HG02938 (cell line): ENCODE data around the gene HSF4.

Experiments
- ATAC-seq: cut with Tn5 transposase; IDR thresholded peaks from one replicate; pipeline ENCODE4 v1.9.1; 2021; ENCODE audit warnings: mild to moderate bottlenecking, moderate library complexity; ENCODE audit not compliant: unreplicated experiment

Gene HSF4

DNA sequence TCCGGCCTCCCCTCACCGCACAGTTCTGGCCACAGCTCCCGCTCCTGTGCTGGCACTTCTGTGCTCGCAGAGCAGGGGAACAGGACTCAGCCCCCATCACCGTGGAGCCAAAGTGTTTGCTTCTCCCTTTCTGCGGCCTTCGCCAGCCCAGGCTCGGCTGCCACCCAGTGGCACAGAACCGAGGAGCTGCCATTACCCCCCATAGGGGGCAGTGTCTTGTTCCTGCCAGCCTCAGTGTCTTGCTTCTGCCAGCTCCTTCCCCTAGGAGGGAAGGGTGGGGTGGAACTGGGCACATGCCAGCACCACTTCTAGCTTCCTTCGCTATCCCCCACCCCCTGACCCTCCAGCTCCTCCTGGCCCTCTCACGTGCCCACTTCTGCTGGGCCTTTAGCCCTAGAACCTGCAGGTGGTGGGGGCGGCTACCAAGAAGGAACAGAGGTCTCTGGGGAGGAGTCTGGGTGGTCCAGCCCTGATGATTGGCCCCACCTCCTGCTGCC, 33.7 kb downstream of the HSF4 start:
- no peak for ATAC-seq

DNA sequence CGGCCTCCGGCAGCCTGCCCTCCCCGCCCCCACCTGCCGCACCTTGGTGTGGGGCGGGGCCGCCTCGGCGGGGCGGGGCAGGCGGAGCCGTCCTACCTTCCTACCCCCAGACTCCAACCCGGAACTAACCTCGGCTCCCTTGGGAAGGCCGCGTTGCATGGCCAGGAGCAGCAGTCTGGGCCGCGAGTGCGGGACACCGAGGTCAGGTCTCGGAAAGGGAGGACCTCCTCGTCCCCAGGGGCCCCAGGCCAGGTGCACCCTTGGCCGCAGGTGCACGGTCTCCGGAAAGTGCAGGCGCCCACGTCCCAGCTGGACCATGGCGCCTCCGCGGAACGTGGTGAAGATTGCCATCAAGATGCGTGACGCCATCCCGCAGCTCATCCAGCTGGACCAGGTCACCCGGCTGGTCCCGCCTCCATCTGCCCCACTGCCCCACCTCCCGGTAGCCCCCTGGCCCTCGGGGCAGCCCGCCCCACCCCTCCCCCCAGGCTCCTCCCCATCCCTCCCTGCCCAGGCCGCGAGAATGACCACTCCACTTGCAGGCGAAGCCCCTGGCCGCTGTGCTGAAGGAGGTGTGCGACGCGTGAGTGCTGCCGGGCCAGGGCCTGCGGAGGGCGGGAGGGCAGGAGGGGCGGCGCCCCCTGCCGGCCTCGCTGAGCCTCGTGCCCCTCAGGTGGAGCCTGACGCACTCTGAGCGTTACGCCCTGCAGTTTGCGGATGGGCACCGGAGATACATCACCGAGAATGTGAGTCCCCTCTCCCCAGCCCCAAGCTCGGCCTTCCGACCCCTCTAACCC, 34.7 kb downstream of the HSF4 start, which contains the start of gene ELMO3:
Gene ELMO3 (plus strand): TSS at position 121 of the 797 bp plus-strand sequence. CDS start 196 bp downstream, at position 317.
- no peak for ATAC-seq

- ATAC-seq: no peak
These were observed 35.3 kb downstream of the HSF4 start for GRCh38 chr16:67199808-67200198.

DNA sequence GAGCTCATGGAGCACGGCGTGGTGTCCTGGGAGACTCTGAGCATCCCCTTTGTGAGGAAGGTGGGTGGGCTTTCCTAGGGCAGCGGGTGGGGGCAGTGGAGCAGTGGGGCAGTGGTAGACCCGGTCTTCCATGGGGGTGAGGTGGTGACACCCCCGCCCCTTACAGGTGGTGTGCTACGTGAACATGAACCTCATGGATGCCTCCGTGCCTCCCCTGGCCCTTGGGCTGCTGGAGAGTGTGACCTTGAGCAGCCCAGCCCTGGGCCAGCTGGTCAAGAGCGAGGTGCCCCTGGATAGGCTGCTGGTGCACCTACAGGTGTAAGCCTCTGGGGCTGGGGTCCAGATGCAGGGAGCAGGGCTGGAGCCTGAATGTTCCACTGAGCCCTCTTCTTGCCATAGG, 35.9 kb downstream of the HSF4 start:
- no peak for ATAC-seq

- no peak for ATAC-seq
These were observed 37.1 kb downstream of the HSF4 start for GRCh38 chr16:67201411-67202345.

DNA sequence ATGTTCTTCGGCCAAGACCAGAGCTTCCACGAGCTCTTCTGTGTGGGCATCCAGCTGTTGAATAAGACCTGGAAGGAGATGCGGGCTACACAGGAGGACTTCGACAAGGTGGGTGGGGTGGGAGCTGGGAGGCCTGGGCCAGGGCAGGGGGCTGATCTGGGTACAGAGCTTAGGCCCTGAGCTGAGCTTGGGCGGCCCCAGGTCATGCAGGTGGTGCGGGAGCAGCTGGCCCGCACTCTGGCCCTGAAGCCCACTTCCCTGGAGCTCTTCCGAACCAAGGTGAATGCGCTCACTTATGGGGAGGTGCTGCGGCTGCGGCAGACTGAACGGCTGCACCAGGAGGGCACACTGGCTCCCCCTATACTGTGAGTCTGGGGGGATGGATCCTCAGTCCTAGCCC, 37.9 kb downstream of the HSF4 start:
- no peak for ATAC-seq

- ATAC-seq: no peak
These were observed 38.5 kb downstream of the HSF4 start for GRCh38 chr16:67202956-67203493.

DNA sequence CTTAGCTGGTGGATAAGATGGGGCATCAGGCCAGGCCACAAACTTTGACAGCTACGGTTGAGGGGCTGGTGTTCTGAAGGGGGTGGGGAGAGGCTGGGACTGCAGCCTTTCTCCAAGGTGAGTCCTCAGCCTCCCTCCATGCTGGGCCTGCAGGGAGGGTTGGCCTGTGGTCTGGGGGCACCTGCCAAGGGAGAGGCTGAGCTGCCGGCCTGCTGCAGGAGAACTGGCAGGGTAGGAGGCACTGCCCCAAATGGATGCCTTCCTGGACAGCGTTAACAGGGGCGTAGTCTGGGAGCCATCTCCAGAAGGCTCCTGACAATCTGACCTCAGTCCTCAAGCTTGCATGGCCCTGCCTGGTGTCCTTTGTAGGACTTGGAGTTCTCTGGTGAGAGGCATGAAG, 39.5 kb downstream of the HSF4 start:
- no peak for ATAC-seq

DNA sequence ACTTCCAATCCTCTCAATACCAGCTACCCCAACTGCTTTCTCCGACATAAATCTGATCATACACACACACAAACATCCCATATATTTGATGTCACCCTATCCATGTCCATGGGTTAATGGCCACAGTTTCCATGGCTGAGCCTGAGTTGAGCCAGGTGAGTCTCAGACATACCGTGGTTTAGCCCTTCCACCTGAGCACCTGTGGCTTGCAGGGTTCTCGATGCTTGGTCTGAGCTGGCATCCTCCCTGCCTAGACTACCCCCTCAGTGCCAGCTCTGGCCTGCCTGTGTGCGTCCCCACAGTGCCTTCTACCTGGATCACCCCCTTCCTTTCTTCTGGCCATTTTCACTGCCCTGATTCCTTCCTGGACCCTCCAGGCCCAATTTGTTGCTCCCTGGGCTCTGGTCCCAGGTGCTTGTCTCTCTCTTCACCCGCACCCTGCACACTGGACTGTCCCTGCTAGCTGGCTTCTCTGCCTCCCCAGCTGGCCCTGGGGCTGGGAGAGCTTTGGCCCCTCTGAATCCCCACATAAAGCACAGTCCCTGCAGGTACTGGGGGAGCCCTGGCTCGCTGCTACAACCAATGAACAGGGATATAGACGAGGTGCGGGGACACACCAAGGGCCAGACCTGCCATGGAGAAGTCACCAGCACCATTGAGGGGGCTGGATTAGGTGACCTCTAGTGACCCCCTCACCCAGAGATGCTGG, 41.7 kb downstream of the HSF4 start:
- no peak for ATAC-seq

GRCh38 chr16:67206838-67207248, 42.3 kb downstream of the HSF4 start:
- no peak for ATAC-seq

DNA sequence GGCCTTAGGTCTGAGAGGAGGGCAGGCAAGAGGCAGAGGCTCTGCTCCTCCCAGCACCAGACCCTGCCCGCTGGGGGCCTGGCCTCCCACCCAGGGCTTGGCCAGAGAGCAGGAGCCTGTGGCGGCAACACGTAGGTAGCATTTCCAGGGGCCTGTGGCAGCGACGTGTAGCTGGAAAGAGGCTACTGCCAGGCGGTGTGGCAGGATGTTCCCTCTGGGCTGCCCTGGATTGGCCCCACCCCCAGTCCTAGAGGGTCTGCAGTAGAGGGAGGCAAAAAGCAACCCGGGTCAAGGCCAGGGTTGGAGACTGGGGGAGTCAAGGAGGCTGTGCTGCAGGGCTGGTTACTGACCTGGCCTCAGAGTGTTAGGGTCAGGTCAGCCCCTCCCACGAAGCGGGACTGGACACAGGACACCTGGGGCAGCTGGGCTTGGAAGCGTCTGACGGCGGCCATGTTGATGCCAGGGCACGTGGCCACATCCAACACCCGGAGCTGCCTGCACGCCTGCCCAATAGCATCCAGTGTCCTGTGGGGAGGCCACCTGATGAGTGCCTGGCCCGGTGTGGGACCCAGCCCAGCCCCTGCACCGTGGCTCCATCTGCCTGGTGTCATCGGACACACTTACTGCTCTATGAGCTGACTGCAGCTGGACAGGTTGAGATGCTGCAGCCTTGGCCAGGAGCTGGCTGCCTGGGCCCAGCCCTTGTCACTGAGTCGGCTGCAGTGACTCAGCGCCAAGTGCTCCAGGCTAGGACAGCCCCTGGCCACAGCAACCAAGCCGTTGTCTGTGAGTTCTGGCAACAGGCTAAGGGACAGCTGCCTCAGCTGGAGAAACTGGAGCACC, 42.9 kb downstream of the HSF4 start:
- ATAC-seq: no peak

DNA sequence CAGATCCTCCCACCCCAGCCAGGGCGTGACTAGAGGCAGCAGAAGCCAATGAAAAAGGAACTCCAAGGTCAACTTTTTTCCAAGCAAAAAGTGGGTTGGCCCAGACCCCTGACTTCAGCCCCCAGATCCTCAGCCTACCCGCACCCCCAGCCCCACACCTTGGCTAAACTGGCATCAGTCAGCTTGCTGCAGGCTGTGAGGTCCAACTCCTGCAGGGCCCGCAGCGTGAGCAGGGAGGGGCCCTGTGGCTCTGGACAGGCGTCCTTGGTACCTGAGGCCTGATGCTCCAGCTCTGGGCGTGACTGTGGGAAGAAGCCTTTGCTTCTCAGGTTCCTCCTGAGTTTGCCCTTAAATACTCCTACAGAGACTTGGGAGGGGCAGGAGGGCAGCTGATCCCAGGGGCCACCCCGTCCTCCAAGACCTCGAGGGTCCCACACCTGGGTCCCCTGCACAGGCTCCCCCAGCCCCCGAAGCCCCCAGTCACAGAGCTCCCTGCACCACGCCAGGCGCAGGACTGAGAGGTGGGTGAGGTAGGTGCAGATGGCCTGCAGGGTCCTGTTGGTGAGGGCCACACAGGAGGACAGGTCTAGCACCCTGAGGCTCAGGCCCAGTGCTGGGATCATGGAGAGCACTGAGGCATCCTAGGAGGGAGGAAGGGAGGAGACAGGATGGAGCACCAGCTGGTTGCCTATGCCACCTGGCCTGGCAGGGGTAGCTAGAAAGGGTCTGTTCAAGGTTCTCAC, 43.8 kb downstream of the HSF4 start:
- no peak for ATAC-seq

DNA sequence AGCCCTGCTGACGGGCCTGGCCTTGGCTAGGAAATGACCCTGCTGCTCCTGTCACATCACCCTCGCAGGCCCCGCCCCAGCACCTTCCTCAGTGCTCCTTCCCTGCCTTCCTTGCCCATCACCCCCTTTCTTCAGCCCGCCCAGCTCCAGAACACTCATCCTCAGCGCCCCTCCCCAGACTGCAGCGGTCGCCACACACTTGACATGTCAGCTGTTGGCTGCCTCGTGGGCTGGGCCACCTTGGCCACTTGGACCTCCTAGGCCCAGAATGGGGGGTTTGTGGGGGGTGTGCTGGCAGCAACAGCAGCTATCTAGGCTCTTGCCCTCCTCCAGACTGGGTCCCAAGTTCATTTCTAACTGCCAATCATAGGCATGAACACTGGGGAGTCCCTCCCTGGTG, 45.0 kb downstream of the HSF4 start:
- no peak for ATAC-seq

GRCh38 chr16:67210069-67210937, 45.8 kb downstream of the HSF4 start:
- ATAC-seq: no peak

- no peak for ATAC-seq
These were observed 47.1 kb downstream of the HSF4 start for GRCh38 chr16:67211674-67212073.

DNA sequence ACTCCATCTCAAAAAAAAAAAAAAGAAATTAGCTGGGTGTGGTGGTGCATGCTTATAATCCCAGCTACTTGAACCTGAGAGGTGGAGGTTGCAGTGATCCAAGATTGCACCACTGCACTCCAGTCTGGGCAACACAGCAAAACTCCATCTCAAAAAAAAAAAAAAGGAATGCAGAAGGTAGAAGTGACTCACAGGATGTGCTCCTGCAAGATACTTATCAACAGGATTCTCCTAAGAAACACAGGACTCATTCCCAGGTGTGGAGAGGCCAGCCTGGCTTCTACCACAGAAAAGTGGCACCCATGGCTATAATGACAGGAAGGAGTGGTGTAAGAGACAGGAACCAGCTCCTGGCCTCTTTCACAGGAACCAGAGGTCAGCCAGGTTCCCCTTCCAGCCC, 48.2 kb downstream of the HSF4 start:
- ATAC-seq: no peak

- ATAC-seq: no peak
These were observed 48.9 kb downstream of the HSF4 start for GRCh38 chr16:67213197-67214019.
